NCI-H2171 treated with DMSO at 0.1 percent for 48 hours (cell line): Measurements from ENCODE around the gene NPS.

Experiments
- DNase-seq: peaks from one replicate; lab custom pipeline; 2025; lab: John Stamatoyannopoulos, UW

Gene NPS

DNA sequence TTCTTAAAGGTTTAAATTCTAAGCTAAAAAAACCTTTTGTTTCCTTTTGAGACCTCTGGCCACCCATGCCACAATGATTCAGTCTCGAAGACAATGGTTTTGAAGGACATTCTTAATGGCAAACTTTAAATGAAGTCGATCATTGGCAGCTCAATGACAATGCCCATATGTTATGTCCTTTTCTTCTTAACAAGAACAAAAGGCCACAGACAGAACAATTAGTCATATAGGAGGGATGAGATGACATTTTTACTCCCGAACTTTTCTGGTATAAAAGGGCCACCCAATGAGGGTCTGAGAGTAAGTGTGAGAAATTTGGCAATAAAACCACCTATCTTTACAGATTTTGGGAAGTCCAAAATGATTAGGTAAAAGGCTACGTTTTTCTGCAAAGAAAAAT lies at the start of gene NPS:
TSS of gene NPS (plus strand) at position 301 of the 400 bp plus-strand sequence. CDS start at position 361, 60 bp downstream.
- no peak for DNase-seq

- DNase-seq = no peak
Observed at GRCh38 chr10:127500127-127500526, 49.0 kb upstream of the NPS start.

DNA sequence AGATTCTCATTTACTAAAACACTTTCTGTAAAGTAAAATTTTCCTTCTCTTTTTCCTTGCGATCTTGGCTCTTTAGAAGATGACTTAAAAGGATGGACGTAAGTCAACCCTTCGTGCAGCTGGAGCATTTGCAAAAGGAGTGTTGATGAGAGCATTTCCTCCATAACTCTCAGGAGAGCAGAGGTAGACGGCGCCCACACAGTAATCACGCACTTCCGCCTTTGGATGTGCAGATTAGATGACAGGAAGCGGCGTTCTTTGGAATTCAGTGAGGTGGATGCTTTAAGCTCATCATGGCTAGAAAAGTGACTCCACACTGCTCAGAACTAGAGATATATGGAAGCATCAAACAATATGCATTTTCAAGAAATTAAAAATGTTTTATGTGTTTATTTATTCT lies 43.0 kb upstream of the NPS start:
- DNase-seq = no peak

GRCh38 chr10:127522298-127522697 lies 26.8 kb upstream of the NPS start:
- DNase-seq = no peak

DNA sequence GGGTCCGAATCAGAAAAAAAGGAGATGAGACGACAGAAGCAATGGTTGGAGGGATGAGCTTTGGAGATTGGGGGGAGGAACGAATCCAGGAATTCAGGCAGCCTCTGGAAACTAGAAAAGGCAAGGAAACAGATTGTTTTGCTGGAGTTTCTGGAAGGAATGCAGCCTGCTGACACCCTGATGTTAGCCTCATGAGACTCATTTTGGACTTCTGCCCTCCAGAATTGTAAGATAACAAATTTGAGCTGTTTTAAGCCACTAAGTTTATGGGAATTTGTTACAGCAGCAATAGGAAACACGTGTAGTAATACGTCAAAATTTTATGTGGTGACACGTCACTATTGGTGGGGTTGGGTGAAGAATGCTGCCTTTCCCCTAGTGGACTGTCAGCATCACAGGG lies 25.6 kb upstream of the NPS start:
- no peak for DNase-seq

GRCh38 chr10:127524229-127524628 lies 24.9 kb upstream of the NPS start:
- no peak for DNase-seq

GRCh38 chr10:127524908-127525665 lies 24.0 kb upstream of the NPS start:
- DNase-seq = peak; percentile 14

DNA sequence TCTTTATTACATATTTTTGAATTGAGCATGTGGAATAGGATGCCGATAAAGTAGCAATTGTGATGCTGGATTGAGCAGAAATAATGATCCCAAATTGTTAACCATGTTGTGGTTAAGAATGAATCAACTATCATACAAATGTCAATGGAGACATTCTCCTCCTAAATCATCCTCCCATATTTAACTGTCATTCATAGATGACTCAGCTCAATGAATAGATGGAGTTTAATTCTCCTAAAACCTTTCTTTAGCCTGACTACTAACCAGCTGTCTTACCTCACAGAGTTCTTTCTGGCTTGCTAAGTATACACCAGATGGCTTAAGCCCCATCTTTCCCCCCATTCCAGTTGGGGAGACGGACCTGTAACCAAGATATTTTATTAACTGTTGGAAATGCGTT lies 23.4 kb upstream of the NPS start:
- peak; percentile 67 for DNase-seq

DNA sequence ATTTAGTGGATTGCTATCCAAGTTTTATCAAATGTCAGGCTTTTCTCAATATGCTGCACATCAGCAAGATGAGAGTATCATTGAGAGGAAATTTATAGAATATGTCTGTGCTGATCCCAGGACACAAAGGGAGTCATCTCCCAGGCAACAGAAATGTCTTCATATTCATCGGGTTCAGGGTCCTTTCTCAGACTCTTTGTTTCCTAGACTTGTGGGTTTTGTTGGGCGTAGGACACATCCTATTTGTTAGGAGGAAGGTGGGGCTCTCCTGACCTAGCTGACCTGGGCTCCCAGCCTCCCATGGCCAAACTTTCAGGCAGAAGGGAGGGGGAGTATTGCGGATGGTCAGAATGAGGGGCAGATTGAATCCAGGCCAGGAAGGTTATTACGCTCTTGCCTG lies 22.9 kb upstream of the NPS start:
- DNase-seq = peak; percentile 80

- no peak for DNase-seq
Observed at GRCh38 chr10:127527320-127527719, 21.8 kb upstream of the NPS start.

DNA sequence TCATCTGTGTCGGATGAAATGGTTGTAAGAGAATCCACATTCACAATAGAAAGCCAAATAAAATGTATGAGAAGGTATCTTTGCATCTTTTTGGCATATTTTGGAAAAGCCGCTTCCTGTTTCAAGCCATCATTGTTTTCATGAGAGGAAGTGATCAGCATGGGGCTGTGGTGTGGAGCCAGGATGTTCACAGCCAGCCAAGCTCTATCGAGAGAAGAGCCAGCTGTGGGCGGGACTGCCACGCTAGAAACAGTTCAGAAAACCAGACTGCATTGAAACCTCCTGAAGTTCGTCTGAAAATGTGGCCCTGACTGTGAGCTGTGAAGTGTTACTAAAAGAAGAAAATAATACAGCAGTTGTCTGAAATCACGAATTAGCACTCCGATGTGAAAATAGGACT lies 21.2 kb upstream of the NPS start:
- DNase-seq = no peak

- no peak for DNase-seq
Observed at GRCh38 chr10:127532193-127532592, 16.9 kb upstream of the NPS start.

GRCh38 chr10:127532659-127533058 lies 16.4 kb upstream of the NPS start:
- DNase-seq = no peak

GRCh38 chr10:127534074-127534473 lies 15.0 kb upstream of the NPS start:
- DNase-seq = no peak

- DNase-seq = no peak
Observed at GRCh38 chr10:127534496-127534895, 14.6 kb upstream of the NPS start.

DNA sequence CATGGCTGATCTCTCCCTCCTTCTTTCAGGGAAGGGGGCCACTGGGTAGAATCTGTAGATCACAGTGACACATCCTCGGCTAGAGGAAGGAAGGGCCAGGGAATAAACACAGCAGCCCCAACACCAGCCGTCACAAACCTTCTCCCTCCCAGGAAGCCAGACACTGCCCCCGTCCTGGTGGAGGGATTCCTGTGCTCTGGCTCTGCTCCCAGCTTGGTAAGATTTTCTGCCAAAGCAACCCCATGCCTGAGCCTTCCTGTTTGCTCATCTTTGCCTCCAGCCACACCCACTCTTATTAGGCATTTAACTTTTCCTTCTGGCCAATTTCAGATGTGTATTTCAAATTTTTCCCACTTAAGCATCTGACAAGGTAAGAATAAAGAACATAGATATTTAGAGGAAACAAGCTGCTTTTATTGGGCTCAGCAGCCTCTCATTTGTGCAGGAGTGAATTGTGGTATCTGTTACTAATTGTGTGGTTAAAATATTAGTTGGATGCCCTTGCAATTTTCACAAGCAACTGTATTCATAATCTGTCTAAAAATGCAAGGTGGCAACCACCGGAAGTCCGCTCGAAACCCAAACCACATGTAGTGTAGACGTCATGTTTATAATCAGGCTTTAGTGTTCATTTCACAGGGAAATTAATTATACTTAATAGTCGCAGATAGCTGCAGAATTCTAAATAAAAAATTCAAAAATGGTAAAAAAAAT lies 13.2 kb upstream of the NPS start:
- DNase-seq = no peak

DNA sequence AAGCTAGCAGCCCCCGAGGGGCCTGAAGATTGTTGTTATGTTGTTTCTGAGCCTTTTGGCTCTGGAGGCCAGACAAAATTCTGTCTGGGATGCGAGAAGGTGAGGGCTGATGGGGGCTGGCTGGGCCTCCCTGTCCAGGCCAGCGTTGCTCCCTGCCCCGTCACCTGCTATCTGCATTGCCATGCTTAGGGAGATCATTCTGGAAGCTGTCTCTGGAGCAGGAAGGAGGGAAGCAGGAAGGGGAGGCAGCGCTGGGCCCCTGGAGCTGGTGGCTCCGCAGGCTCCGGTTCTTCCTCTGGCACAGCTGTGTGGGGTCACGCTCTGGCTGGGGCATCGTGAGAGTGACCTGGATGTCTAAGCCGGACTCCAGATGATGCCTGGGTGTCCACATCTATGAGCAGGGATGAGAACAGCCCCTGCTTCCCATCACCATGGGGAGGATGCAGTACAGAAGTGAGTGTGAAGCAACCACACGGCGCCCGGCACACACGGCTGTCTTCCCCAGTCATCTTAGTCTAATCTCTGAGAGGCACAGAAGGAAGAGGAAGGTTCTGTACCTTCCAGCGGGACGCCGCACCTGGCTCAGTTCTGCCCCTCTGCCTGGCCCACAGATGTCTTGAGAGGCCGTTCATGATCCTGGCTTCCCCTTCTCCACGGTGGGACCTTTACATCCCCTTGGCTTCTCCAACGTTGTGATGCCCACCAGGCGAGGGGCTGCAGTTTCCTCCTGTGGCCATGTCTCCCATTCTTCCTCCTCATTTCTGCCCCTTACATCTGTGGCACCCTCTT lies 11.9 kb upstream of the NPS start:
- DNase-seq = no peak

DNA sequence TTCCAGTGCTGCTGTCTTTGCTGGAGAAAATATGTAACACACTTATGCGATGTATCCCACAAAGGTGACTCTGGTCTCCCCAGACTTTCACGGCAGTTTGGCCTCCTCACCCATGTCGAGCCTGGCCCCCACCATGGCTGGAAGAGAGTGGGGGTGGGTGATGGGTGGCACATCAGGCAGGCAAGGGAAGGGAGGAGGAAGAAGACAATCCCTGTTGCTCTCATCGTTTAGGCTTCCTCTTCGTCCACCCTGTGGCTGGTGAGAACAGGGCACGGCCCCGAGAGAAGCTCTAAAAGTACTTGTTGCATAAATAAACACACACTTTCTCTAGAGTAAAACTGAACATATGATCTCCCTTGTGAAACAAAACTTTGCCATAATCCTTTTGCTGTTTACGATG lies 11.2 kb upstream of the NPS start:
- DNase-seq = no peak

DNA sequence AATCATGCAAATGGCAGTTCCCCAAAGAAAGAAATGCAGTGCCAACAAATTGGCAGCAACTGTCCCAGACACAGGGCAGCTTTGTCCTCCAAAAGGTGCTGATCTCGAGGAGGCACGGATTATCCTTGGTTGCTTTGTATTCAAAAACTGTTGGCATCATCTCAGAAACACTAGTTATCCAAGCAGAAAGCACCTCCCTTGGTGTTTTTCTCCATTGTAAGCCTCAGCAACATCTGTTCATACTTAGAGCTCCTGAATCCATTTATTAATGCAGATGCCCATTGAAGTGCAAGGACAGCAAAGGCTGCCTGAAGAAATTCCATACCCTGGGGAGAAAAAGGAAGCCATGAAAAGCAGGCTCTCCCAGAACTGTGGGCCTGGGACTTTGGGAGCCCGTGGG lies 1.1 kb upstream of the NPS start:
- DNase-seq = peak; percentile 81

GRCh38 chr10:127550861-127551260 lies 1.8 kb downstream of the NPS start:
- peak; percentile 10 for DNase-seq

DNA sequence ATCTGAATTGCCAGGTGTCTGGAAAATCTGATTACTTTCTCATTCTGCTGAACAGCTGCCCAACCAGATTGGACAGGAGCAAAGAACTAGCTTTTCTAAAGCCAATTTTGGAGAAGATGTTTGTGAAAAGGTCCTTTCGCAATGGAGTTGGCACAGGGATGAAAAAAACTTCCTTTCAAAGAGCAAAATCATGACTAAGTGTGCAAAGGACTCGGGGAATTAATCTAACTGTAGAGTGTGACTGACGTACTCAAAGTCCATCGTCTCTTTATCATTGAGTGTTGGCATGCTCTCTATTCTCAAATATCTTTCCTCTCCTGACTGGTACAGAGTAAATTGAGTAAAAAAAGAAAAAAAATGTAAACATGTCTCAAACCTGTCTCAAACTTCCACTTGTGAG lies 3.3 kb downstream of the NPS start:
- DNase-seq = peak; percentile 62

DNA sequence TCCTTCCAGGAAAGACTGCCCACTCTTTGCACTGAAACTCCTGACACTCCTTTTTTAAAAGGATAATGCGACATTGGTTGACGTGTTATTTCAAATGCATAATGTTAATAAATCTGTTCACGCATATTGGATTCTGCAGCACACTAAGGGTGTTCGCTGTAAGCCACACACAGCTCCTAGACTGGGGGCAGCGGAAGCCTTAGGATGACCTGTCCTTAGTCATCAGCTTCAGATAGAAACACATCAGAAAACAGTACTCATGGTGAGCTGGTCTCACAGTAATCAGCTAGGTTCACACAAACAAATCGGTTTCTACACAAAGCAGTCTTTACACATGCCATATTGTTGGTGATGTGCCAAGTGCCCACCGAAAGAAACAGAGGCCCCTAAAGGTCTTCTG lies 4.3 kb downstream of the NPS start:
- no peak for DNase-seq

- DNase-seq = no peak
Observed at GRCh38 chr10:127556916-127557315, 7.8 kb downstream of the NPS start.
